PC-9 (cell line): ENCODE data around the gene LDAH. TPM values are rescaled to one million over a fixed set of nuclear protein-coding genes. Genes with fewer than 3 reads are reported as not detected.

ENCODE experiments used
- BruUV-seq: library from RNA; stranded (reverse); fragments of 400-500 nt; replicated peaks from 2 replicates; lab custom pipeline; 2021; lab: Mats Ljungman, UMichigan
- CTCF ChIA-PET: fragments of 300-600 bp; sonication (Branson Sonifier 250); formaldehyde crosslinking; loops from one replicate; lab custom pipeline; 2022; ENCODE audit warnings: antibody characterized with exemption; lab: Charles Lee
- POLR2A ChIA-PET: fragments of 300-600 bp; sonication (Branson Sonifier 250); formaldehyde crosslinking; loops from one replicate; lab custom pipeline; 2022; ENCODE audit warnings: antibody characterized with exemption; ENCODE audit not compliant: unreplicated experiment; lab: Charles Lee
- DNase-seq, 2 experiments: peaks; one replicate each; pipeline versions ENCODE4 v3.0.0 to v3.0.0-alpha.2; 2015 to 2022; ENCODE audit warnings: mixed read lengths in 1 of 2
- H2AFZ ChIP-seq: fragments of 200-600 bp; sonication (generic); 2 replicates; pipeline ENCODE4 v1.8.1; 2017; ENCODE audit warnings: antibody characterized with exemption
- H3F3A ChIP-seq: fragments of 200-600 bp; sonication (generic); 2 replicates; pipeline ENCODE4 v1.8.1; 2017; ENCODE audit warnings: antibody characterized with exemption, mild to moderate bottlenecking, low read depth; ENCODE audit not compliant: insufficient read depth
- H3K27ac ChIP-seq: fragments of 200-600 bp; sonication (generic); 2 replicates; pipeline ENCODE4 v1.6.1; 2016; ENCODE audit warnings: mixed run types
- H3K27me3 ChIP-seq: fragments of 200-600 bp; sonication (generic); 2 replicates; pipeline ENCODE4 v1.6.1; 2016; ENCODE audit warnings: low read depth, mixed run types; ENCODE audit not compliant: insufficient read depth
- H3K36me3 ChIP-seq: fragments of 200-600 bp; sonication (generic); 2 replicates; pipeline ENCODE4 v1.6.1; 2016; ENCODE audit warnings: low read depth, mixed run types
- H3K4me1 ChIP-seq: fragments of 200-600 bp; sonication (generic); replicated peaks from 2 replicates; pipeline ENCODE4 v1.6.1; 2016; ENCODE audit warnings: mixed run types; ENCODE audit not compliant: insufficient read depth
- H3K4me2 ChIP-seq: fragments of 200-600 bp; sonication (generic); 2 replicates; pipeline ENCODE4 v1.6.1; 2017; ENCODE audit warnings: mixed run types
- H3K4me3 ChIP-seq: fragments of 200-600 bp; sonication (generic); 2 replicates; pipeline ENCODE4 v1.6.1; 2016; ENCODE audit warnings: mixed run types
- H3K79me2 ChIP-seq: fragments of 200-600 bp; sonication (generic); 2 replicates; pipeline ENCODE4 v1.6.1; 2017; ENCODE audit warnings: low read depth, mixed run types
- H3K9me2 ChIP-seq: fragments of 200-600 bp; sonication (generic); 2 replicates; pipeline ENCODE4 v1.8.1; 2017; ENCODE audit warnings: mild to moderate bottlenecking; ENCODE audit not compliant: insufficient read depth
- H3K9me3 ChIP-seq: fragments of 200-600 bp; sonication (generic); 2 replicates; pipeline ENCODE4 v1.8.1; 2016; ENCODE audit warnings: low read depth; ENCODE audit not compliant: insufficient read depth
- H4K20me1 ChIP-seq: fragments of 200-600 bp; sonication (generic); 2 replicates; pipeline ENCODE4 v1.8.1; 2017; ENCODE audit not compliant: insufficient read depth
- EZH2 ChIP-seq: fragments of 200-600 bp; sonication (generic); IDR thresholded peaks from 2 replicates; pipeline ENCODE4 v1.8.0; 2017; ENCODE audit warnings: antibody characterized with exemption, low read depth
- intact Hi-C: fragments of 100-400 bp; cut with micrococcal nuclease; formaldehyde crosslinking; loops from one replicate; pipeline ENCODE4 v1.10.0; 2022; ENCODE audit not compliant: unreplicated experiment
- total RNA-seq: library from RNA; stranded (reverse); gene quantifications from 2 replicates; pipeline ENCODE4 v1.2.3, GENCODE V29; 2021
- TF ChIP-seq, protein P1 (sequence below): fragments of 200-600 bp; sonication (generic); conservative IDR thresholded peaks from 2 replicates; pipeline ENCODE4 v1.6.1; 2017; ENCODE audit warnings: mixed run types, antibody characterized with exemption, mild to moderate bottlenecking, moderate library complexity

Gene LDAH
- total RNA-seq, 1 experiment from 2014 or later, result 18.3 TPM

DNA sequence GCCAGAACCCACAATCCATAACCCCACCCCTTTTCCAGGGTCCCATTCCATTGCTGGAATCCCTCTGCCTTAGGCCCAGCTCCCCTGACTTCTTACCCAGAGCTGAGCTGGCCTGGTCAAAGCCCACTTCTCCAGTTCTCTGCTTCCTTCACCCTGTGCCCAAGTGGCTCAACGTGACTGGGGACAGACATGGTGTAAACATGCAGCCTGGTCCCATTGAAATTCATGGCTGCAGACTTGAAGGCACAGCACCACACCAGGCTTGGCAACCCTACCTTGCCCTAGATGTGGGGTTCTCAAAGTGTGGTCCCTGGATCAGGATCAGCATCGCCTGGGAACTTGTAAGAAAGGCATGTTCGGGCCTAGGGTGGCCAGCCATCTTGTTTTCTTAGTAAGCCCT is 175.7 kb downstream of the LDAH start:
- no peak overlapping the region for H3K4me3 ChIP-seq
- intact Hi-C loops, result loop anchor here (10.0 kb wide), 1 partner anchor 542 kb away; no protein-coding TSS in a partner anchor
- no peak for DNase-seq
- H4K20me1 ChIP-seq, result no peaks in the 10 kb centered on the region
- BruUV-seq, result no TSS peak
- no peaks in the 10 kb centered on the region for H3K79me2 ChIP-seq
- H2AFZ ChIP-seq, result no peak overlapping the region
- no peaks in the 10 kb centered on the region for H3K9me2 ChIP-seq
- H3K4me2 ChIP-seq, result no peak overlapping the region
- no peak overlapping the region for H3K27ac ChIP-seq
- POLR2A ChIA-PET, result no interaction called here
- no peaks in the 10 kb centered on the region for H3F3A ChIP-seq
- TF ChIP-seq, protein P1, sequence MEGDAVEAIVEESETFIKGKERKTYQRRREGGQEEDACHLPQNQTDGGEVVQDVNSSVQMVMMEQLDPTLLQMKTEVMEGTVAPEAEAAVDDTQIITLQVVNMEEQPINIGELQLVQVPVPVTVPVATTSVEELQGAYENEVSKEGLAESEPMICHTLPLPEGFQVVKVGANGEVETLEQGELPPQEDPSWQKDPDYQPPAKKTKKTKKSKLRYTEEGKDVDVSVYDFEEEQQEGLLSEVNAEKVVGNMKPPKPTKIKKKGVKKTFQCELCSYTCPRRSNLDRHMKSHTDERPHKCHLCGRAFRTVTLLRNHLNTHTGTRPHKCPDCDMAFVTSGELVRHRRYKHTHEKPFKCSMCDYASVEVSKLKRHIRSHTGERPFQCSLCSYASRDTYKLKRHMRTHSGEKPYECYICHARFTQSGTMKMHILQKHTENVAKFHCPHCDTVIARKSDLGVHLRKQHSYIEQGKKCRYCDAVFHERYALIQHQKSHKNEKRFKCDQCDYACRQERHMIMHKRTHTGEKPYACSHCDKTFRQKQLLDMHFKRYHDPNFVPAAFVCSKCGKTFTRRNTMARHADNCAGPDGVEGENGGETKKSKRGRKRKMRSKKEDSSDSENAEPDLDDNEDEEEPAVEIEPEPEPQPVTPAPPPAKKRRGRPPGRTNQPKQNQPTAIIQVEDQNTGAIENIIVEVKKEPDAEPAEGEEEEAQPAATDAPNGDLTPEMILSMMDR, result no peak
- TF ChIP-seq EZH2, result no peak
- no peaks in the 10 kb centered on the region for H3K36me3 ChIP-seq
- no peaks in the 10 kb centered on the region for H3K27me3 ChIP-seq
- peaks cover 12% of the 10 kb centered on the region for H3K4me1 ChIP-seq
- CTCF ChIA-PET, result interaction anchor here (0.6 kb wide), 1 partner anchor 748 kb away, joined by 3 read pairs; no protein-coding TSS in a partner anchor
- no peaks in the 10 kb centered on the region for H3K9me3 ChIP-seq

DNA sequence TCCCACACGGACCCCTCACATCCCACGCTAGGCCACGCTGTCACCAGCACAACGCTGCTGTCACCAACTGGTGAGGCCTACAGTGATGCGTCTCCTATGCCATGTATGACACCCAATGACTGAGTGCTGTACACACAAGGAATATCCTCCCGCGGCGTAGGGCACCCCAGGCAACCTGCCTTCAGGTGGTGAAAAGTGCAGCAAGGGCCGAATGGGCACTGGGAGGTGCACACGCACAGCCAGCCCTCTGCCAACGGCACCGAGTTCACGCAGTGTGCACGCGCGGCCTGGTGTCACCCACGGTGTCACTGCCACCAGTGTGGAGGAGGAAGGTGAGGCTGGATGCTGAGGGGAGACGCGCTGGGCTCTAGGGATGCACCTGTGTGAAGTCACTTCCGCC is 176.5 kb downstream of the LDAH start:
- H3F3A ChIP-seq, result no peaks in the 10 kb centered on the region
- no peaks in the 10 kb centered on the region for H3K36me3 ChIP-seq
- peaks cover 10% of the 10 kb centered on the region for H3K4me1 ChIP-seq
- TF ChIP-seq, protein P1, result no peak
- no peak for TF ChIP-seq EZH2
- H3K27ac ChIP-seq, result no peak overlapping the region
- H3K79me2 ChIP-seq, result no peaks in the 10 kb centered on the region
- no peak for DNase-seq
- no peaks in the 10 kb centered on the region for H3K9me2 ChIP-seq
- no peaks in the 10 kb centered on the region for H3K9me3 ChIP-seq
- ChIA-PET CTCF (no interaction called here), POLR2A (no interaction called here)
- no peak overlapping the region for H2AFZ ChIP-seq
- no peaks in the 10 kb centered on the region for H4K20me1 ChIP-seq
- H3K4me2 ChIP-seq, result no peak overlapping the region
- H3K27me3 ChIP-seq, result no peaks in the 10 kb centered on the region
- no TSS peak for BruUV-seq
- intact Hi-C loops, result loop anchor here (10.0 kb wide), 1 partner anchor 542 kb away; no protein-coding TSS in a partner anchor
- H3K4me3 ChIP-seq, result no peak overlapping the region

DNA sequence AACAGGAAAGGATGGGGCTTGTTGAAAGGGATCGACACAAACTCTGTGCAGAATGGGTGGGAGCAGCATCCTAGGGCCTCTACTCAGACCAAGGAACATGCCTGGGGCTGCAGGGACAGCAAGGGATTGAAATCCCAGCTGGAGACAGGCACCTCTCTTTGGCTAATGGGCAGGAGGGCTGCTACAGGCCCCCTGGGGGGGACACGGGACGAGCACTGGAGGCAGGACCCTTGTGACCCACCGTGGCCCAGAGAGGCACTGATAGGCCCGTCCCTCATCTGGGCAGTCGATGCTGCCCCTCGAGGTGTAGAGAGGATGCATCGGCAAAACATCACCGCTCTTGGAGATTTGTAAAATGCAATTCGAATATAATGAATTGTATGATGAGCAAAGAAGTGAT is 177.1 kb downstream of the LDAH start:
- H3F3A ChIP-seq, result no peaks in the 10 kb centered on the region
- no peak for TF ChIP-seq EZH2
- TF ChIP-seq, protein P1, result no peak
- no peak overlapping the region for H3K27ac ChIP-seq
- intact Hi-C loops, result loop anchor here (10.0 kb wide), 1 partner anchor 541 kb away; no protein-coding TSS in a partner anchor
- H3K4me2 ChIP-seq, result no peak overlapping the region
- H4K20me1 ChIP-seq, result no peaks in the 10 kb centered on the region
- no peak for DNase-seq
- no peaks in the 10 kb centered on the region for H3K79me2 ChIP-seq
- H3K9me3 ChIP-seq, result no peaks in the 10 kb centered on the region
- no peaks in the 10 kb centered on the region for H3K36me3 ChIP-seq
- no peak overlapping the region for H3K4me3 ChIP-seq
- no peaks in the 10 kb centered on the region for H3K27me3 ChIP-seq
- peaks cover 7% of the 10 kb centered on the region; the same call in 1 of the 2 replicates for H3K4me1 ChIP-seq
- no peak overlapping the region for H2AFZ ChIP-seq
- ChIA-PET POLR2A (no interaction called here), CTCF (no interaction called here)
- BruUV-seq, result no TSS peak
- no peaks in the 10 kb centered on the region for H3K9me2 ChIP-seq
